ENCODE data around the gene TRPV5. TPM values are rescaled to one million over a fixed set of nuclear protein-coding genes. Genes with fewer than 3 reads are reported as not detected.
"Not testable (repeated sequence)": the region's sequence is repeated elsewhere in the genome, so short reads cannot be mapped to it uniquely, and the experiment has no call there.

TRPV5 gene
- not detected for total RNA-seq

GRCh38 chr7:142933624-142934023 is at the start of gene TRPV5:
Gene TRPV5 (minus strand): TSS chr7:142933746. CDS start chr7:142933459, 287 bp downstream.
- intact Hi-C loops (cut with DNase I; ENCODE audit: low total_unique reads) (no loop called here), in situ Hi-C loops (cut with MboI; ENCODE audit: low sequenced_read_pairs in 4 of 4) (no loop called here)
- no peaks in the 10 kb centered on the region for H3K4me1 ChIP-seq
- ATAC-seq (no peak), DNase-seq (no peak)
- no peak within 1 kb of the TSS for H3K27ac ChIP-seq
- no peaks in the 10 kb centered on the region for H3K9me3 ChIP-seq
- H3K27me3 ChIP-seq, result no peaks in the 10 kb centered on the region
- no peak within 1 kb of the TSS for H3K4me3 ChIP-seq
- TF ChIP-seq CTCF (IDR thresholded peaks at IDR 0.05 in 4 of 5, conservative IDR thresholded peaks at IDR 0.05 in 1 of 5), result no peak
- TF ChIP-seq POLR2A (IDR thresholded peaks at IDR 0.05), result no peak
- no peaks in the 10 kb centered on the region for H3K36me3 ChIP-seq

- H3K27me3 ChIP-seq; in situ Hi-C loops (cut with MboI; ENCODE audit: low sequenced_read_pairs in 4 of 4); H3K4me1 ChIP-seq; ATAC-seq; H3K9me3 ChIP-seq; H3K4me3 ChIP-seq; intact Hi-C loops (cut with DNase I; ENCODE audit: low total_unique reads); H3K36me3 ChIP-seq; DNase-seq; H3K27ac ChIP-seq: not testable (repeated sequence)
Observed at GRCh38 chr7:142978402-142978801, 44.9 kb upstream of the TRPV5 start.

GRCh38 chr7:142974626-142975025 is 41.1 kb upstream of the TRPV5 start:
- no peaks in the 10 kb centered on the region for H3K27me3 ChIP-seq
- H3K27ac ChIP-seq, result no peak overlapping the region
- in situ Hi-C loops (cut with MboI; ENCODE audit: low sequenced_read_pairs in 4 of 4), result no loop called here
- TF ChIP-seq POLR2A (IDR thresholded peaks at IDR 0.05) (no peak), CTCF (IDR thresholded peaks at IDR 0.05 in 4 of 5, conservative IDR thresholded peaks at IDR 0.05 in 1 of 5) (no peak)
- no peaks in the 10 kb centered on the region for H3K36me3 ChIP-seq
- no peak overlapping the region for H3K4me3 ChIP-seq
- H3K4me1 ChIP-seq, result no peaks in the 10 kb centered on the region
- DNase-seq (no peak), ATAC-seq (no peak)
- peaks cover 0 to 3% (median 0%) of the 10 kb centered on the region in 3 donors for H3K9me3 ChIP-seq
- intact Hi-C loops (cut with DNase I; ENCODE audit: low total_unique reads), result no loop called here

GRCh38 chr7:142969183-142969582 is 35.6 kb upstream of the TRPV5 start:
- no peak for DNase-seq
- Histone ChIP-seq H3K9me3 (no peaks in the 10 kb centered on the region), H3K36me3 (no peaks in the 10 kb centered on the region), H3K4me1 (no peaks in the 10 kb centered on the region), H3K27me3 (no peaks in the 10 kb centered on the region), H3K27ac (no peak overlapping the region), H3K4me3 (no peak overlapping the region)
- intact Hi-C loops (cut with DNase I; ENCODE audit: low total_unique reads), result no loop called here
- in situ Hi-C loops (cut with MboI; ENCODE audit: low sequenced_read_pairs in 4 of 4), result no loop called here
- ATAC-seq, result no peak
- TF ChIP-seq POLR2A (IDR thresholded peaks at IDR 0.05) (no peak), CTCF (IDR thresholded peaks at IDR 0.05 in 4 of 5, conservative IDR thresholded peaks at IDR 0.05 in 1 of 5) (no peak)

- in situ Hi-C loops (cut with MboI; ENCODE audit: low sequenced_read_pairs in 4 of 4) (no loop called here), intact Hi-C loops (cut with DNase I; ENCODE audit: low total_unique reads) (no loop called here)
- Histone ChIP-seq H3K9me3 (no peaks in the 10 kb centered on the region), H3K27ac (no peak overlapping the region), H3K27me3 (no peaks in the 10 kb centered on the region), H3K36me3 (no peaks in the 10 kb centered on the region), H3K4me3 (no peak overlapping the region), H3K4me1 (no peaks in the 10 kb centered on the region)
- DNase-seq (no peak), ATAC-seq (no peak)
- TF ChIP-seq POLR2A (IDR thresholded peaks at IDR 0.05) (no peak), CTCF (IDR thresholded peaks at IDR 0.05 in 4 of 5, conservative IDR thresholded peaks at IDR 0.05 in 1 of 5) (no peak)
Observed at GRCh38 chr7:142968229-142968628, 34.7 kb upstream of the TRPV5 start.

Measured in gastrocnemius medialis (tissue), 4 donors.